Uterine smooth muscle cell (primary cell): ENCODE results near the gene DLGAP4. TPM values are rescaled to one million over a fixed set of nuclear protein-coding genes. Genes with fewer than 3 reads are reported as not detected.

Experiments
- total RNA-seq: library from RNA; depleted of rRNA; stranded (reverse); fragments of >200 nt; gene quantifications from 2 replicates; pipeline ENCODE4 v1.2.3, GENCODE V29; 2014

Gene DLGAP4
- 9.7 and 10.1 TPM in 2 replicates for total RNA-seq

DNA sequence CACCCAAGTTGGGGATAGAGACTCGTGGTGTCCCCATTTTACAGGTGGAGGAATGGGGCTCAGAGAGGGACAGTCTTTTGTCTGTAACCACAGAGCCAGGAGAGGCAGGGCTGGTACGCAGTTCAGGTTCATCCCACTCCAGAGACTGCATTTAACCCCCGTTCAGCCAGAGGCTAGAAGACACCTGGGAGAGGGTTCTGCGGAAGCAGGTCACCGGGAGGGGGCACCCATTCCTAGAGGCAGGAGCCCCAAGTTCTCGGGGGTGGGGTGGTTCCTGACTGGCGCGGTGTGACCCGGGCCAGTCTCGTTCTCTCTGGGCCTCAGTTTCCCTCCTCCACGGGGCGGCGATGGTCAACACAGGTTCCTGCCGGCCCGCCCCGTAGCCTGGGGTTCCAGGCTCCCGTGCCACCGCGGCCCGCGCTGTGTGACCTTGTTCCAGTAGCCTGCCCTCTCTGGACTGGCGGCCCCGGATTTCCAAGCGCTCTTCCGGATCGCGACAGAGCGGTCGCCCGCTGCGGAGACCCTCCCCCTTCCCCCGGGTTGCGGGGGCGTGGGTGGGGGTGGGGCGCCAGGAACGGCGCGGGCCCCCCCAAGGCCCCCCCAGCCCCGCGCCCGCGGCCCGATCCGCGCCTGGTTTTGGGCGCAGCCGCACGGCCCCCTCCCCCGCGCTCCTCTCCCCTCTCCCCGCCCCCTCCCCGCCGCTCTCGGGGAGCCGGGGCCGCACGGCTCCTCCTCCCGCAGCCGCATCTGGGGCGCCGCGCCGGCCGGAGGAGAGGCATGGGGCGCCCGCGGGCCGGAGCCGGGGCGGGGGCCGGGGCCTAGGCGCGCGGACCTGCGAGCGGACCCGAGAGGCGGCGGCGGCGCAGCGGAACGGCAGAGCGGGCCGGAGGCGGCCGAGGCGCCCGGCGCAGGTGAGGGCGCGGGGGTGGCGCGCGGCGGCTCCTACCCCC, at the start of gene DLGAP4:
Gene DLGAP4 (plus strand): TSS at position 738 of the 950 bp plus-strand sequence. CDS start 125,379 bp downstream, outside the sequence.

GRCh38 chr20:36541227-36541767, 235.2 kb downstream of the DLGAP4 start, which contains the start of gene MYL9:
Gene MYL9, plus strand, starts transcription at chr20:36541519. Its CDS starts 3,366 bp downstream, at chr20:36544885.

GRCh38 chr20:36573103-36573797, 267.1 kb downstream of the DLGAP4 start, which contains the start of gene TGIF2:
Gene TGIF2, plus strand, starts transcription at chr20:36573597. Its CDS starts 5,178 bp downstream, at chr20:36578775.

Other genes with a start within 250 kb of the DLGAP4 start
- 16.4 and 24.7 TPM in 2 replicates for gene EPB41L1, start 151.6 kb upstream of the DLGAP4 start, total RNA-seq
- 19.7 and 23.1 TPM in 2 replicates for gene AAR2, start 69.9 kb upstream of the DLGAP4 start, total RNA-seq
- gene MYL9, start 235.2 kb downstream of the DLGAP4 start, total RNA-seq, result 7.2 and 18.2 TPM in 2 replicates